Stimulated activated CD8-positive, alpha-beta memory T cell treated with anti-CD3 and anti-CD28 coated beads, Interleukin-12 subunit alpha, Interleukin-12 subunit beta, amount 100 ng/mL, for 24 hours (primary cell): ENCODE results near the gene MEAK7.

Source experiments
- DNase-seq: peaks from one replicate; pipeline ENCODE4 v3.0.0-alpha.2; 2020; ENCODE audit errors: extremely low read depth

MEAK7 gene

DNA sequence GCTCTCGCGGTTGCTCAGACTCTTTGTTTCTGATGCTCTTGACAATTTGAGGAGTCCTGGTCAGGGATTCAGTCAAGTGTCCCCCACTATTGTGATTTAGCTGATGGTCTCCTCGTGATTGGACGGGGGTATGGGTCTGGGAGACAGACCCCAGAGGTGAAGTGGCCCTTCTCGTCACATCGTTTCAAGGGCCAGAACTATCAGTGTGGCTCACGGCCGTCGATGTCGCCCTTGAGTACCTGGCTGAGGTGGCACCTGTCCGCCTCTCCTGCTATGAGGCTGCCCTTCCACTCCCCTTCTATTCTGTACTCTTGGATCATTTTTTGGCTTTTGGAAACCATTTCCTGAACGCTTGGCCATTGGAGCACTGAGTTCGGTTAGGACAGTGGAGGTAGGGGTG lies 7.4 kb upstream of the MEAK7 start:
- DNase-seq, result no peak

DNA sequence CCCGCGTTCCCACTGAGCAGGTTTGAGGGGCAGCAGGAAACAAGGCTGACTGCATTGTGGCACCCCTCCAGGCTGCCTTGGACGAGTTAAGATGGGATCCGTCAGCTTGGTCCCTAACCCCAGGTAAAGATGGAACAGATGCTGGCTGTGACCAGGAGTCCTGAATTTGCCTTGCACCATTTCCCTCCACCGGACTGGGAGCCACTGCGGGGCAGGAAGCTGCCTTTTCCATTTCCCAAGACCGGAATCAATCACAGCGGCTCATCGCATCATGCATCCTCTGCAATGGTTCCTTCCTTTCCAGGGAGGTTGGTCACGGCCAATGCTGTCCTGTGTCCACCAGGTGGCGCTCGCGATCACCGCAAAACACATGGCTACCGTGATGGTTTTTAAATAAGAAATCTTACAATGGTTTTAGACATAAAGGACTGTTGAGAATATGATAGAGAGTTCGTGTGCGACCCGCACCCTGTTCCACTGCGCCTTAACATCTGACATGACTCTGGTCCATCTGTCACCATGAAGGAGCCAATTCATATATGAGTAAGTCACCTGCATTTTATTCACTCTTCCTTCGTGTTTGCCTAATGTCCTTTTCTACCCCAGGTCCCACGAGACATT lies 6.8 kb upstream of the MEAK7 start:
- no peak for DNase-seq

DNA sequence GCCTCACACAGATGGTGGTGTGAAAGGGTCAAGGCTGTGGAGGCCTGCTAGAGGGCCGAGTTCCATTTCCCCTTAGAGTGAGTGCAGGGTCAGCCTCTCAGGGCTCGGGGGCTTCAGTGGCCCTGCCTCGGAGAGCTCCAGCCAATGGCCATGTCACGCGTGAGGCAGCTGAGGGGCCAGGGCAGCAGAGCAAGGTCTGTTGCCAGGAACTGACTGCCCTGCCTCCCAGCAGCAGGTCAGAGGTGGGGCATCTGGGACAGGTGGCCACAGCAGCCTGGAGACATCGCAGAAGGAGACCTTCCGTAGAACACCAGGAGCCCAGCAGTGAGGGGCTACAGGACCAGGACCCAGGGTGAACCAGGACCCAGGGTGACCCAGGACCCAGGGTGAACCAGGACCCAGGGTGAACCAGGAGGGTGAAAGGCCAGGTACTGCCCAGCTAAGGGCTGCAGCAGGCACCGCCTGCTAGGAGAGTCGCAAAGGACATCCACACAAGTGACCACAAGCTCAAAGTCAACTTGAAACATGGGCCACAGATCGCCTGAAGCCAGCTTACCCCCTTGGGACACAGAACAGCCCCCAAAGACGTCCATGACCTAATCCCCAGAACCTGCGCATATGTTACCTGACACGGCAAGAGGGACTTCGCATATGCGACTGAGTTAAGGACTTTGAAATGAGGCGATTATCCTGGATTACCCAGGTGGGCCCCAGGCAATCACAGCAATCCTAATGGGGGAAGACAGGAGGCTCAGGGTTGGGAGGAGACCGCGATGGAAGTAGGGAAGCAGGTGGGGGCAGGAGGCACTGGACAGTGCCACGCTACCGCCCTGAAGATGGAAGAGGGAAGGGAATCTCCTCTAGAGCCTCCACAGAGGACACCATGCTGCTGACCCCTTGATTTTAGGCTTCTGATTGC lies 4.8 kb upstream of the MEAK7 start:
- no peak for DNase-seq

DNA sequence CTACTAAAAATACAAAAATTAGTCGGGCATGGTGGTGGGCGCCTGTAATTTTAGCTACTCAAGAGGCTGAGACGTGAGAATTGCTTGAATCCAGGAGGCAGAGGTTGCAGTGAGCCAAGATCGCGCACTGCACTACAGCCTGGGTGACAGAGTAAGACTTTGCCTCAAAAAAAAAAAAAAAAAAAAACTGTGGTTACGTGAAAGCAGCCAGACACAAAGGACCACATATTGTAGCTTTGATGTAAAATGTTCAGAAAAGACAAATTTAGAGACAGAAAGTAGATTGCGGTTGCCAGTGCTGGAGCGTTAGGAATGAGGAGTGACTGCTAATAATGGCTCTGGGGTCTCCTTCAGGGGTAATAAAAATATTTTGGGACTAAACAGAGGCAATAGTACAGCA lies 4.0 kb upstream of the MEAK7 start:
- no peak for DNase-seq

DNA sequence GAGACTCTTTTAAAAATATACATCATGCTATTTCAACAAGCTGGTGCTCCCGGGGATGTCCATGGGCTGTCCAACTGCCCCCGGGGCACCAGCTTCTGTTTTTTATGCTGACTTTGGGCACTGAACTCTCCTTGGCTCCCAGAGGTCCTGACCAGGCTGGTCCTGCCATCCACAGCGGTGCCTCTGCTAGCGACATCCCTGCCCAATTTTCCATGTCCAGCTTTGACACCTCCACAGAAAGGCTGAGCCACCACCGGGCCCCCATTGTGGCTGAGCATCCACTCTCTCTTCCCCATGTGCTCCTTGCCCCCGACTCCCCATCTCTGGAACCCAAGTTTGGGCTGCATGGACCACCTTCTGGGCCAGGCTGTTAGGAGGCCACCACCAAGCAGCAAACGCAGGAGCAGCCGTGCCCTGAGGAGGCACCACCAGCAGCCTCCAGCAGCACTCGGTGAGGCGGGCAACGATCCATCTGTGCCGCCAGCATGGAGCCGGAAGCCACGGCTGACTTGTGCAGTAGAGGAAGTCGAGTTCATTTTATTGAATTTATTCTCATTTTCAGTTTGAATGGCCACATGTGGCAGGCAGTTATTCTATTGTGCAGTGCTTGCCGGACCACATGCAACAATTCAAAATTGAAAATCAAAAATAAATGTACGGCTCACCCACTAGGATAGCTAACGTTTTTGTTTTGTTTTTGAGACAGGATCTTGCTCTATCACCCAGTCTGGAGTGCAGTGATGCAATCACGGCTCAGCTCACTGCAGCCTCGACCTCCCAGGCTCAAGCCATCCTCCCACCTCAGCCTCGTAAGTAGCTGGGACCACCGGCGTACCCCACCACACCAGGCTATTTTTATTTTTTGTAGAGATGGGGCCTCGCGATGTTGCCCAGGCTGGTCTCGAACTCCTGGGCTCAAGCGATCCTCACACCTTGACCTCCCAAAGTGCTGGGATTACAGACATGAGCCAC lies 2.8 kb upstream of the MEAK7 start:
- DNase-seq, result no peak

DNA sequence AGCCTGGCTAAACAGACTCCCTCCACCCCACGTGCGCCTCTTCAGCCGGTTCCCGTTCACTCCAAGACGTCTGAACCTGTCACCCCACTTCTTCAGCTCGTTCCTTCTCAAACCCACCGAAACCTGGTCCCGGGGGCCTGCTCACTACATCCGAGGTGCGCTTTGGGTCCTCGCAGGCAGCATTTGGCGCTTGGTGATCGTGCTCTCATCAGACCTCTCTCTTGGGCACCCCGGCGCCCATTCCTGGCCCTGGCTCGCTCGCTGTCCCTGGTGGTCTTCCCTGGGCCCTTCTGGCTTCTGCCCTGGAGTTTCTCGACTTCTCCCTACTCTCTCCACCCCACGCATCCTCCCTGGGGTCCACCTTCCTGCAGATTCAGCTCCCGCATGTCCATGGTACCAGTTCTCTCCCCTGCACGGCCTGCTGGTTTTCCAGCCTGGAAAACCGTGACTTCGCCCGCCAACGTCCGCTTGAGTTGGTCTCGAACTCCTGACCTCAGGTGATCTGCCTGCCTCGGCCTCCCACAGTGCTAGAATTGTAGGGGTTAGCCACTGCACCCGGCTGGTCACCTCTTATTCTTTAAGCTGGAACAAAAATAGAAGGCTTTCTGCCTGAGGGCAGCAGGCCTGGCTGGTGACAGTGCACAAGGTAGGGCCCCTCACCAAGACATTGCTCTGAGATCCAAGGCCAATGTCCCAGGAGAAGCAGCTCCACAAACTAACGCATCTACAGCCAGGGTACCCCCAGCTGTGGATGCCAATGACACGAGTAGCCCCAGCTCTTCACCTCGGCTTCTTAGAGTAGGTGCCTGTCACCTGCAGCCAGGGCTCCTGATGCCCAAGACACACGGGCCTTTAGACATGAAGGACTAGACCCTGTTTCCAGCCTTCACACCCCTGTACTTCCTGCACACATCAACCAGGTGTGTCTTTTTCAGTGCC lies 1.1 kb upstream of the MEAK7 start:
- DNase-seq, result no peak

DNA sequence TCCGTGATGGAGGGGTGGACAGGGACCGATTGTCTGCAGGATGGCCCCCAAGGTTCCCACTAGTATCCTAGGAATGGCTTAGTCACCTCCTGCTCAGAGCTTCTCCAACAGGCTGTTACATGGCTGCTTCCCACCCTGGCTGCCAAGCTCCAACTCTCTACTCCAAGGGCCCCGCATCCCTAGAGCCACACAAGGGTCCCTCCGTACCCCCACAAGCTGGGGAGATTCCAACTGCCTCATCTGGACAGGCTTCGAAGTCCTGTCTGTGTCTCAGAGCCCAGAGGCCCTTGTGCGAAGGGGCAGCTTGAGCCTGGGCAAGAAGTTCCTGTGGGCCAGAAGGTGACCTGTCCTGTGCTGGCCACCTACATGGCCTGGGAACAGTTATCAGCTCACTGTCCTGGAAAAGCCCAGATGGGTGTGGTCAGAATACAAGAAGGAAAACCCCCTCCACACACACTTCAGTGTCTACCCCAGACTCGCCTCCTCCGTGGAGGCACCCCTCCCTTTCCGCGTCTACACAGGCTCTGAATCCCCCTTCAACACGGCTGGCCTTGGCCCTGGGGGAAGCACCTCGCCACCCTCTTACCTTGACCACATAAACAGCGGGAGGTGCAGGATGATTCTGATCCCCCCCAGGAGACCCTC lies 586 bp downstream of the MEAK7 start:
- no peak for DNase-seq

DNA sequence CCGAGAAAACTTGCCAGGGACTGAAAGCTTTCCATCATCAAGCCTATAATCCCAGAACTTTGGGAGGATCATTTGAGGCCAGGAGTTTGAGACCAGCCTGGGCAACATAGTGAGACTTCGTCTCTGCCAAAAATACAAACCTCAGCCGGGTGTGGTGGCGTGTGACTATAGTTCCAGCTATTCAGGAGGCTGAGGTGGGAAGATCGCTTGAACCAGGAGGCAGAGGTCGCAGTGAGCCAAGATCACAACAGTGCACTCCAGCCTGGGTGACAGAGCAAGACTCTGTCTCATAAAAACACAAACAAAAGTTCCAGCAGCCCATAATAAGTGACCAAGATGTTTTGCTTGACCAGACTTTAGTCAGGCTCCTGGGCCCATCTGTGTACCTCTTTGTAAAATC lies 1.9 kb downstream of the MEAK7 start:
- no peak for DNase-seq

DNA sequence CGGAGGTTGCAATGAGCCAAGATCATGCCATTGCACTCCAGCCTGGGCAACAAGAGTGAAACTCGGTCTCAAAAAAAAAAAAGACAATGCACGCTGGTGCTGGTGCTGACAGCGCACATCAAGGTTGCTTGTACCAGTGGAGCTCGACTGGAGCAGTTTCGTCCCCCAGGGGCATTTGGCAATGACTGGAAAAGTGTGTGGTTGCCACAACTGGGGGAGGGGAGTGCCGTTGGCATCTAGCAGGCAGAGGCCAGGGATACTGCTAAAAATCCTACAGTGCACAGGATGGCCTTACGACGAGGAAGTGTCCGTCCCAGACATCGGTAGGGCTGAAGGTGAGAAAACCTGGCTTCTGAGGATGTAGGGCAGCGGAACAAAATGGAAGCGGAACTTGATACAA lies 2.4 kb downstream of the MEAK7 start:
- no peak for DNase-seq

DNA sequence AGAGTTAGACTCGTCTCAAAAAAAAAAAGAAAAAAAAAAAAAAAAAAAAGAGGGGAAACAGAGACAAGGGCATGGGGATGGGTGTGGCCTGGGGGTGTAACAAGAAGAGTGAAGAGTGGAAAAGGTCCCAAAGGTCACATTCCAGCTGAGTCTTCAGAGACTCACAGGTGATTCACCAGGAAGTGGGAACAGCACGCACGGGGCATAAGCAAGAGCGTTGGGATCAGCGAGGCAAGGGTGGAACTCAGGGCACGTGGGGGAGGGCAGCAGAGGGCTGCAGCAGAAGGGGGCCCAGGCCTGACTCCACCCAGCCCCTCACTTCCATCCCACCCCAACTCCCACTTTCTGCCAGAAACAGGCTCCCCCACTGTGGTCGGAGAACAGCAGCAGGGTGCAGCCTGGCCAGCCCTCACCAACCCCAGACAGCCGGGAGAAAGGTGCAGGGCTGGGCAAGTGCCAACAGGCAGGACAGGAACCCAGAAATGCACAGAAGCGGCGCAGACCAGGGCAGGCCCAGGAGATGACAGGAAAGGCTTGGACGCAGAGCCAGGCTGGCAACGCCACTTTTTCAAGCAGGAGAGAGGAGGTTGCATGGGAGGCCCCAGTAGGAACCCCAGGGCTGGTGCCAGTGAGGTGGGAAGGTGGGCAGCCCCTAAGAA lies 3.3 kb downstream of the MEAK7 start:
- DNase-seq, result no peak

DNA sequence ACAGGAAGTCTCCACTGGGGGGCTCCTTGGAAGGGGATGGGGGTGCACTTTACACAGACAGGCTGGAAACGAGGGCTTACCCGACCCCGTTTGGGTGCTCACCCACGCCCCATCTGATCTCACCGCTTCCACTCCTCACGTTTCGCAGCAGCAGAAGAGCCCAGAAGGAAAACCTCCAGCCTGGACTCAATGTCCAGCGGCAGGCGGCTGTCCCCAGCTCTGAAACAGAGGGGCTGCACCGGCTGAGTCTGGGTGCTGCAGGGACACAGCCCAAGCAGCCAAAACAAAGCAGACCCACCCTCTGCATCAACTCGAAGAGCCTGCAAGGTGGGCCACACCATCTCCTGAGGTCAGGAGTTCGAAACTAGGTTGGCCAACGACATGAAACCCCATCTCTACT lies 3.9 kb downstream of the MEAK7 start:
- DNase-seq, result no peak

DNA sequence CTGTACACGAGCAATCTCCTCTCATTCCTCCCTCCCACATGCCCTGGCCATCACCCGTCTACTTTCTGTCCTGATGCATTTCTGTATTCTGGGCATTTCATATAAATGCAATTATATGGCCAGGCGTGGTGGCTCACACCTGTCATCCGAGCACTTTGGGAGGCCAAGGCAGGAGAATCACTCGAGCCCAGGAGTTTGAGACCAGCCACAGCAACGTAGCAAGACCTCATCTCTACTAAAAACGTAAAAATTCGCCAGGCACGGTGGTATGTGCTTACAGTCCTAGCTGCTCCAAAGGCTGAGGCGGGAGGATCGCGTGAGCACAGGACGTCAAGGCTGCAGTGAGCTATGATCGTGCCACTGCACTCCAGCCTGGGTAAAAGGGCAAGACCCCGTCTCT lies 4.8 kb downstream of the MEAK7 start:
- DNase-seq, result no peak

DNA sequence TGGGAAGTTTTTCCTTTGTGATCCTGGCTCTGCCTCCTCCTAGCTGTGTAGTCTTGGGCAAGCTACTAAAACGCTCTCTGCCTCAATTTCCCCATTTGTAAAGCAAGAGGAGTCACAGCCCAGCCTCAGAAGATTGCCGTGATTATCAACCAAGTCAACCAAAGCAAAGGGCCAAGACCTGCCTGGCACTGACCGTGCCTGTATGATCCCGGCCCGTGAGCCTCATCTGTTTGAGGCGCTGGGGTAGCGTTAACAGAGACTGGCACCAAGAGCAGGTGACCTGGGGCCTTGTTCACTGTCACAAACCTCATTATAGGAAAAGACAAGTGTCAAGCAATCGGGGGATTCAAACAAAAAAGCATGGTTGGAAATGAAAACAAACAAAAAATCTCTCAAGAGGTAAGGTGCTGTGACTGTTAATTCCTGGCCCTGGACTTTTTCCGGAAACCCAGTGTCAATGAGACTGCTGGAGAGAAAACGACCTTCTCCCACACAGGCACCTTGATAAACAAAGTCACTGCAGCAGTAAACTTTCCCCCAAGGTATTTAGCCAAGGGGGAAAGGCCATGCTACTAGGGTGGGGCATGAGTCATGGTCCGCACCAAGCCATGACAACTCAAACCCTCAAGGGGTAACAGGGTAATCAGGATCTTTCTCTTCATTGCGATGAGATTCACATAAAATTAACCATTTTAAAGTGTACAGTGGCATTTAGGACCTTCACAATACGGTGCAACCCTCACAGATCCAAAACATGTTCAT lies 5.4 kb downstream of the MEAK7 start:
- DNase-seq, result no peak

DNA sequence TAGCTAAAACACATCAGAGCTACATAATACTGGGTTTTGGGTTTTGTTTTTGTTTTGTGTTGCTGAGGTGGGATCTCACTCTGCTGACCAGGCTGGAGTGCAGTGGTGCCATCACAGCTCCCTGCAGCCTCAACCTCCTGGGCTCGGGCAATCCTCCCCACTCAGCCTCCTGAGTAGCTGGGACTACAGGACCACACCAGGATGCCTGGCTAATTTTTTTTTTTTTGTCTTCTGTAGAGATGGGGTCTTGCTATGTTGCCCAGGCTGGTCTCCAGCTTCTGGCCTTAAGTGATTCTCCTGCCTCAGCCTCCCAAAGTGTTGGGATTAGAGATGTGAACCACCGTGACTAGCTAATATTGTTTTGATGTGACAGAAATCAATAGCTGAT lies 6.2 kb downstream of the MEAK7 start:
- no peak for DNase-seq

DNA sequence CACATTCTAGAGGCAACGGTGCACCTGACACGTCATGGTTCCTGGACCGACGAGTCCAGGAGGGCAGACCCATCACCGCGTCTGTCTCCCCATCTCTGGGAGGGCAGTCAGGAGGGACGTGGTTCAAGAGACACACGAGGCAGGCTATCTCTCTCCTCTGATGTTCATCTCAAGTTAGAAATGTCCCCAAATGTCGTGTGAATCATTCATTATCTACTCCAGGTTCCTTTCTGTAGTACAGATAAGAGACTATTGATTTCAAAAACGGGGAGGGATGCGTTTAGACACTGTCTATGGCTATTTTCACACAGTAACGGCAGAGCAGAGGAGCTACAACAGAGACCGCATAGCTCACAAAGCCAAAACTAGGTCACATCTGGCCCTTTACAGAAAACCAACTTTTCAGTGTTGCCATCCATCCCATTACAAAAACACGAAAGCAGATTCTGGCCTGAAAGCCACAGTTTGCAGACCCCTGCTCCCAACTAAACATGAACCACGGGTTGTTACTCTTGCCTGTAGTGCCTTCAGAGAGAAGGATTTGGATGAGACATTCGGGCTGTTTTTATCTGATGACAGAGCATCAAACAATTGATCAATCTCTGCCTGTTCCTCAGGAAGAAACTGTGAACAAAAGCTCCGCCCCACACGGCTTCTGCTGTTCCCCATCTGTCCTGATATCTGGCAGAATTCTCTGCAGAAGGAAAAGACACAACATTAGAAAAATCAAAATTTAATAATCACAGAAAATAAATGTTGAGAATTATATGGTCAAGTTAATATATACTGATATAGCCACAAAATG lies 6.8 kb downstream of the MEAK7 start:
- no peak for DNase-seq

DNA sequence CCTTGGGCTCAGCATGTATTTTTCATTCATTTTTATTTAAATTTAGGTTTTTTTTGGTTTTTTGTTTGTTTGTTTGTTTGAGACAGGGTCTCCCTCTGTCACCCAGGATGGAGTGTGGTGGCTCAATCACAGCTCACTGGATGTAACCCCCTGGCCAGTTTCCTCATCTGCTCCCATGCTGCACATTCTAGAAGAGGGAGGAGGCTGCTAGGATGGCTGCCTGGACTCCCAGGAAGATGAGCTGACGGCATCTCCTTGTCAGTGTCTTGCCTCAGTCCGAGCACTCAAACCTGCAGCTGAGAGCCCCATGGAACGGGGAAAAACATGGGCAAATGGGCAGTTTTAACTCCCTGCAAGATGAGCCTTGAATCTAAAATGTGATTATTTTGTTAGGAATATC lies 7.5 kb downstream of the MEAK7 start:
- no peak for DNase-seq

DNA sequence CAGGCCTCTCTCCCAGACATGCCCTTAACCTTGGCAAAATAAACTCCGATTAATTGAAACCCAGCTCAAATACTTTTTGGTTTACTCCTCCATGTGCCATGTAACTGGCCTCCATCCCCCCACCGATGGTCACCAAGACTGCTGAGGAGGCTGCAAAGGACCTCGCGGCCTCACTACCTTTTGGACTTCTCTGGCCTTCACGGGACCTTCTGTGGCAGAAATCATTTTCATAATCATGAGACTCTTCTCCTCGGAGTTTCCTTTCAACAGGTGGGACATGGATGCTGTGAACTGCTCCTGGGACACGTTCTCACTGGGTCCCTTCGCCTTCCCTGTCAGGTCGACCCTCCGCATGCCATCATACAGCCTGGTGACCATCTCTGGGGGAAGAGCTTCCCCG lies 9.0 kb downstream of the MEAK7 start:
- no peak for DNase-seq

DNA sequence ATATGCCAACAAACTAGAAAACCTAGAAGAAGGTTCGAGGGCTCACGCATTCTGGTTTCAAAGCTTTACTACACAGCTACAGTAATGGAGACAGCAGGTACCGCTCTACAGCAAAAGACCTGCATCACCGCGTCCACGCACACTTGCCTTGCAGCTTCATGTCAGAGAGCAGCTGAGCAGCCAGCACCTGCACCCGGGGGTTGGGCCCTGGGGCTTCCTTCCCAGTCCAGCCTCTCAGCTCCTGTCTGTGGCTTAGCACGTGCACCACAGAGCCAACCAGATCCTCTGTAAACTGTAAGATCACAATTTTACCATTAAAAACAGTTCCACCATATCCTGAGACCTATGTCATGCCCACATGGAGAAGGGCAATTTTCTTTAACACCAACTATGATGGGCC lies 15.3 kb downstream of the MEAK7 start:
- no peak for DNase-seq

DNA sequence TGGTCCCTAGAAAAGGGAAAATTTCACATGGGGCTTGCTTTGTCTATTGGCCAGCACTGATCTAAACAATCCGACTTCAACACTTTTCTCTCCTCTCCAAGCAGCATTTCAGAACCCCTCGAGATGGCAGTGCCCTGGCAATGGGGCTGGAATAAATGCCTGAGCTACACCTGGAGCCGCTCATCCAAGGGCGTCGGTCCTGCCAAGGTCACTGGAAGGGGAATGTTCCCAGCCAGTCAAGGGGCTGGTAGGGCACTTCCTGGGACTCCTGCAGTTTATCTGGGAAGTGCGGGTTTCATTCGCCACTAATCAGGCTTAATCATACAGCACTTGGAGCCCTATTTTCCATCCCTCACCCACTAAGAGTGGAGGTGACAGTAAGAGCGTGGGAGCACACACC lies 17.1 kb downstream of the MEAK7 start:
- DNase-seq, result no peak
